ENCODE measurements around the gene SMYD3.

SMYD3 gene

DNA sequence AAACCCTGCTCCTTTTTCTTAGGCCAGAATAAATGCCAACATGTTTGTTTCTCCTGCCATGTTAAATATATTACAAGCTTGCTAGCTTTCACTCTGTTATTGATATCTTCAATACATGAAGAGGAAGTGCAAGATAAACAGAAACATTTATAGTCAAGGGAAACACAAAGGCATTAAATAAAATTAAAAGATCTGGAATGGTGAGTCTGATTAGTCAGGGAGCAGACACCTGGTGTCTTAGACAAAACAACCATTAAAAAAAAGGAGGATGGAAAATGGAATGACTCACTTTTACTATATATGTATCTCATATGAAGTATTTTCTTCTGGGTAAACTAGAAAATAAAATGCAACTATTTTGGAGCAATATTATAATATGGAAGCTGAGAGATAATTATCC, 123.3 kb downstream of the SMYD3 start:
- Histone ChIP-seq H3K27me3 (replicated peaks; ENCODE audit: control insufficient read depth, insufficient read depth, low read length) (no peaks in the 10 kb centered on the region), H3K4me3 (replicated peaks; ENCODE audit: low read depth, low read length) (no peak overlapping the region), H3K36me3 (ENCODE audit: control insufficient read depth, insufficient read depth, low read length) (no peaks in the 10 kb centered on the region)
- no peak for DNase-seq (ENCODE audit: extremely low read depth, insufficient read length)
- no peak for TF ChIP-seq CTCF (IDR thresholded peaks at IDR 0.05; ENCODE audit: insufficient read depth, low read length, poor library complexity, severe bottlenecking)

DNA sequence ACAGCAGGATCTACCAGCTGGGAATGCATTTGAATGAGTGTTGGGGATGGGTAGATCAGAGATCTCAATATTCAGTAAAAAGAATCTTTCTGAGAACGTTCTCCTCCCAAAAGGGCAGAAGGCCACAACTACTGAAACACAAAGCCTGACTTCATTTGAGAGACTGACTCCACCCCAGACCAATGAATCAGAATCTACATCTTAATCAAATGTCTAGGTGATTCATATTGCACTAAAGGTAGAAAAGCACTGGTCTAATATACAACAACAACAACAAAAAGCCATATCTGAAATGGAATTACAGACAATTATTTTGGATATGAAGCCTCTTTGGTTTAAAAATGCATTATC, 123.9 kb downstream of the SMYD3 start:
- no peak overlapping the region for H3K4me3 ChIP-seq (replicated peaks; ENCODE audit: low read depth, low read length)
- no peak for DNase-seq (ENCODE audit: extremely low read depth, insufficient read length)
- H3K36me3 ChIP-seq (ENCODE audit: control insufficient read depth, insufficient read depth, low read length): no peaks in the 10 kb centered on the region
- no peak for TF ChIP-seq CTCF (IDR thresholded peaks at IDR 0.05; ENCODE audit: insufficient read depth, low read length, poor library complexity, severe bottlenecking)
- H3K27me3 ChIP-seq (replicated peaks; ENCODE audit: control insufficient read depth, insufficient read depth, low read length): no peaks in the 10 kb centered on the region

GRCh38 chr1:246382589-246383238, 124.4 kb downstream of the SMYD3 start:
- TF ChIP-seq CTCF (IDR thresholded peaks at IDR 0.05; ENCODE audit: insufficient read depth, low read length, poor library complexity, severe bottlenecking): no peak
- DNase-seq (ENCODE audit: extremely low read depth, insufficient read length): no peak
- no peaks in the 10 kb centered on the region for H3K27me3 ChIP-seq (replicated peaks; ENCODE audit: control insufficient read depth, insufficient read depth, low read length)
- no peak overlapping the region for H3K4me3 ChIP-seq (replicated peaks; ENCODE audit: low read depth, low read length)
- no peaks in the 10 kb centered on the region for H3K36me3 ChIP-seq (ENCODE audit: control insufficient read depth, insufficient read depth, low read length)

- no peaks in the 10 kb centered on the region for H3K36me3 ChIP-seq (ENCODE audit: control insufficient read depth, insufficient read depth, low read length)
Measured at GRCh38 chr1:246381452-246381851, 125.6 kb downstream of the SMYD3 start.

GRCh38 chr1:246377625-246378153, 129.4 kb downstream of the SMYD3 start:
- TF ChIP-seq CTCF (IDR thresholded peaks at IDR 0.05; ENCODE audit: insufficient read depth, low read length, poor library complexity, severe bottlenecking): no peak

More at GRCh38 chr1:246381452-246381851, 125.6 kb downstream of the SMYD3 start:
- no peak for TF ChIP-seq CTCF (IDR thresholded peaks at IDR 0.05; ENCODE audit: insufficient read depth, low read length, poor library complexity, severe bottlenecking)
- DNase-seq (ENCODE audit: extremely low read depth, insufficient read length): no peak
- Histone ChIP-seq H3K27me3 (replicated peaks; ENCODE audit: control insufficient read depth, insufficient read depth, low read length) (no peaks in the 10 kb centered on the region), H3K4me3 (replicated peaks; ENCODE audit: low read depth, low read length) (no peak overlapping the region)

More at GRCh38 chr1:246377625-246378153, 129.4 kb downstream of the SMYD3 start:
- Histone ChIP-seq H3K4me3 (replicated peaks; ENCODE audit: low read depth, low read length) (no peak overlapping the region), H3K36me3 (ENCODE audit: control insufficient read depth, insufficient read depth, low read length) (no peaks in the 10 kb centered on the region), H3K27me3 (replicated peaks; ENCODE audit: control insufficient read depth, insufficient read depth, low read length) (no peaks in the 10 kb centered on the region)
- DNase-seq (ENCODE audit: extremely low read depth, insufficient read length): no peak

Data from GM06990 (cell line).